ENCODE measurements around the gene TMA7. TPM values are rescaled to one million over a fixed set of nuclear protein-coding genes. Genes with fewer than 3 reads are reported as not detected.
A peak's percentile ranks its signal among the peaks of the same experiment; 100 is the strongest.

The TMA7 gene
- total and polyA plus RNA-seq, 9 of the 15 experiments (the other 6 are each of a cell fraction or from before 2014, with no cell fraction given), result 209 to 1,003 (median 486) TPM

DNA sequence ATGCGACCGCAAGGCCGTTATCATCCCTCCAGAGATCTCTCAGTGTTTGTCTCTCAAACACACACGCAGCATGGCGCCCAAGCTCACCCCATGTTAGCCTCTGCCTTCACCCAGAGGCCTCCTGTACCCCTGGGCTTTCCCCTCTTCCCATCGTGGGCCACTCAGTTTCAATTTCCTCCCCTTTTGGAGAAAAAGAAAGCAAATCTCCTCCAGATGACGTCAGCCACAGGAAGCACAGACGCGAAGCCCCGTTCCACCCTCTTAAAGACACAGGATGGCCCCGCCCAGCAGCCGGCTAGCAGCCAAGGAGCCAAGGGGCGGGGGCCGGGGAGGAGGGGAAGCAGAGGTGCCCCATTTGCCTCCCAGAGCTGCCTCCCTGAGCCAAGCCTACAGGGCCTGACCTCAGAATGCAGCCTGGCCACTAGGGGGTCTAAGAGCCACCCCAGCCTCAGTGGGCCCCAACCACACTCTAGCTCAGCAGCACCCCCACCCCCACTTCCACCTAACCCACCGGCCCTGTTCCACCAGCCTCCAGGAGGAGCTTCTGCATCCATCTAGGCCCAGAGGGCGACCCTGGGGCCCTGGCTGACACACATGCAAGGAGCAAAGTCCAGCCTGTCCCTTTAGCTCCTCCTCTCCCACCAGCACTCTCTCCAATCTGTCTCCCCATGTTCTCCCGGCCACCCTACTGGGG, 33.0 kb downstream of the TMA7 start (continued):
- TF ChIP-seq, protein P1, sequence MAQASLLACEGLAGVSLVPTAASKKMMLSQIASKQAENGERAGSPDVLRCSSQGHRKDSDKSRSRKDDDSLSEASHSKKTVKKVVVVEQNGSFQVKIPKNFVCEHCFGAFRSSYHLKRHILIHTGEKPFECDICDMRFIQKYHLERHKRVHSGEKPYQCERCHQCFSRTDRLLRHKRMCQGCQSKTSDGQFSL (CRISPR knock-in tag; IDR thresholded peaks at IDR 0.05), result no peak
- TF ChIP-seq, protein P1 (tag; IDR thresholded peaks at IDR 0.05), result no peak
- TF ChIP-seq NFE2 (IDR thresholded peaks at IDR 0.05; ENCODE audit: low read depth), result no peak
- TF ChIP-seq MEF2D (tag; conservative IDR thresholded peaks at IDR 0.05; ENCODE audit: low read depth), result no peak; the same call in 1 of the 2 replicates
- no peak for TF ChIP-seq CHCHD3 (CRISPR knock-in tag; IDR thresholded peaks at IDR 0.05)
- peak; percentile 80 for TF ChIP-seq CREB1 (IDR thresholded peaks at IDR 0.05)
- TF ChIP-seq CREB1 (CRISPR knock-in tag; IDR thresholded peaks at IDR 0.05), result peak; percentile 78
- TF ChIP-seq CBFB (CRISPR knock-in tag; IDR thresholded peaks at IDR 0.05), result no peak
- no peak for TF ChIP-seq DMBX1 (CRISPR knock-in tag; IDR thresholded peaks at IDR 0.05; ENCODE audit: borderline replicate concordance)
- TF ChIP-seq, protein P2, sequence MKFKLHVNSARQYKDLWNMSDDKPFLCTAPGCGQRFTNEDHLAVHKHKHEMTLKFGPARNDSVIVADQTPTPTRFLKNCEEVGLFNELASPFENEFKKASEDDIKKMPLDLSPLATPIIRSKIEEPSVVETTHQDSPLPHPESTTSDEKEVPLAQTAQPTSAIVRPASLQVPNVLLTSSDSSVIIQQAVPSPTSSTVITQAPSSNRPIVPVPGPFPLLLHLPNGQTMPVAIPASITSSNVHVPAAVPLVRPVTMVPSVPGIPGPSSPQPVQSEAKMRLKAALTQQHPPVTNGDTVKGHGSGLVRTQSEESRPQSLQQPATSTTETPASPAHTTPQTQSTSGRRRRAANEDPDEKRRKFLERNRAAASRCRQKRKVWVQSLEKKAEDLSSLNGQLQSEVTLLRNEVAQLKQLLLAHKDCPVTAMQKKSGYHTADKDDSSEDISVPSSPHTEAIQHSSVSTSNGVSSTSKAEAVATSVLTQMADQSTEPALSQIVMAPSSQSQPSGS (CRISPR knock-in tag; IDR thresholded peaks at IDR 0.05), result peak; percentile 72; the same call in 1 of the 2 replicates
- TF ChIP-seq, protein P3, sequence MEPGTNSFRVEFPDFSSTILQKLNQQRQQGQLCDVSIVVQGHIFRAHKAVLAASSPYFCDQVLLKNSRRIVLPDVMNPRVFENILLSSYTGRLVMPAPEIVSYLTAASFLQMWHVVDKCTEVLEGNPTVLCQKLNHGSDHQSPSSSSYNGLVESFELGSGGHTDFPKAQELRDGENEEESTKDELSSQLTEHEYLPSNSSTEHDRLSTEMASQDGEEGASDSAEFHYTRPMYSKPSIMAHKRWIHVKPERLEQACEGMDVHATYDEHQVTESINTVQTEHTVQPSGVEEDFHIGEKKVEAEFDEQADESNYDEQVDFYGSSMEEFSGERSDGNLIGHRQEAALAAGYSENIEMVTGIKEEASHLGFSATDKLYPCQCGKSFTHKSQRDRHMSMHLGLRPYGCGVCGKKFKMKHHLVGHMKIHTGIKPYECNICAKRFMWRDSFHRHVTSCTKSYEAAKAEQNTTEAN (CRISPR knock-in tag; IDR thresholded peaks at IDR 0.05), result no peak
- peak; percentile 72 for TF ChIP-seq ETV1 (tag; conservative IDR thresholded peaks at IDR 0.05; ENCODE audit: low read depth)
- TF ChIP-seq POLR2G (IDR thresholded peaks at IDR 0.05; ENCODE audit: low read depth, low read length), result peak; percentile 69; the same call in 1 of the 2 replicates
- TF ChIP-seq ZNF699 (CRISPR knock-in tag; IDR thresholded peaks at IDR 0.05; ENCODE audit: insufficient replicate concordance), result no peak
- TF ChIP-seq, protein P4, sequence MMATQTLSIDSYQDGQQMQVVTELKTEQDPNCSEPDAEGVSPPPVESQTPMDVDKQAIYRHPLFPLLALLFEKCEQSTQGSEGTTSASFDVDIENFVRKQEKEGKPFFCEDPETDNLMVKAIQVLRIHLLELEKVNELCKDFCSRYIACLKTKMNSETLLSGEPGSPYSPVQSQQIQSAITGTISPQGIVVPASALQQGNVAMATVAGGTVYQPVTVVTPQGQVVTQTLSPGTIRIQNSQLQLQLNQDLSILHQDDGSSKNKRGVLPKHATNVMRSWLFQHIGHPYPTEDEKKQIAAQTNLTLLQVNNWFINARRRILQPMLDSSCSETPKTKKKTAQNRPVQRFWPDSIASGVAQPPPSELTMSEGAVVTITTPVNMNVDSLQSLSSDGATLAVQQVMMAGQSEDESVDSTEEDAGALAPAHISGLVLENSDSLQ (IDR thresholded peaks at IDR 0.05), result peak; percentile 35; the same call in 1 of the 2 replicates
- TF ChIP-seq ATF7 (IDR thresholded peaks at IDR 0.05), result peak; percentile 98
- TF ChIP-seq, protein P5, sequence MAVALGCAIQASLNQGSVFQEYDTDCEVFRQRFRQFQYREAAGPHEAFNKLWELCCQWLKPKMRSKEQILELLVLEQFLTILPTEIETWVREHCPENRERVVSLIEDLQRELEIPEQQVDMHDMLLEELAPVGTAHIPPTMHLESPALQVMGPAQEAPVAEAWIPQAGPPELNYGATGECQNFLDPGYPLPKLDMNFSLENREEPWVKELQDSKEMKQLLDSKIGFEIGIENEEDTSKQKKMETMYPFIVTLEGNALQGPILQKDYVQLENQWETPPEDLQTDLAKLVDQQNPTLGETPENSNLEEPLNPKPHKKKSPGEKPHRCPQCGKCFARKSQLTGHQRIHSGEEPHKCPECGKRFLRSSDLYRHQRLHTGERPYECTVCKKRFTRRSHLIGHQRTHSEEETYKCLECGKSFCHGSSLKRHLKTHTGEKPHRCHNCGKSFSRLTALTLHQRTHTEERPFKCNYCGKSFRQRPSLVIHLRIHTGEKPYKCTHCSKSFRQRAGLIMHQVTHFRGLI (CRISPR knock-in tag; IDR thresholded peaks at IDR 0.05), result no peak
- TF ChIP-seq PHB2 (IDR thresholded peaks at IDR 0.05; ENCODE audit: low read depth), result no peak
- peak; percentile 50; the same call in 1 of the 2 replicates for TF ChIP-seq EHMT2 (IDR thresholded peaks at IDR 0.05)
- TF ChIP-seq MTF1 (CRISPR knock-in tag; IDR thresholded peaks at IDR 0.05; ENCODE audit: borderline replicate concordance), result no peak
- TF ChIP-seq, protein P6, sequence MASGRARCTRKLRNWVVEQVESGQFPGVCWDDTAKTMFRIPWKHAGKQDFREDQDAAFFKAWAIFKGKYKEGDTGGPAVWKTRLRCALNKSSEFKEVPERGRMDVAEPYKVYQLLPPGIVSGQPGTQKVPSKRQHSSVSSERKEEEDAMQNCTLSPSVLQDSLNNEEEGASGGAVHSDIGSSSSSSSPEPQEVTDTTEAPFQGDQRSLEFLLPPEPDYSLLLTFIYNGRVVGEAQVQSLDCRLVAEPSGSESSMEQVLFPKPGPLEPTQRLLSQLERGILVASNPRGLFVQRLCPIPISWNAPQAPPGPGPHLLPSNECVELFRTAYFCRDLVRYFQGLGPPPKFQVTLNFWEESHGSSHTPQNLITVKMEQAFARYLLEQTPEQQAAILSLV (tag; IDR thresholded peaks at IDR 0.05), result no peak

All from K562 (cell line).